NT2/D1 (cell line): ENCODE measurements around the gene HGFAC.
A peak's percentile ranks its signal among the peaks of the same experiment; 100 is the strongest.
"Not testable (repeated sequence)": the region's sequence is repeated elsewhere in the genome, so short reads cannot be mapped to it uniquely, and the experiment has no call there.

Experiments
- DNase-seq: peaks from one replicate; pipeline ENCODE4 v3.0.0-alpha.2; 2011; ENCODE audit warnings: low read depth, low spot score
- H3K27me3 ChIP-seq: 2 replicates; pipeline ENCODE4 v1.6.0; 2011; ENCODE audit warnings: mild to moderate bottlenecking; ENCODE audit not compliant: insufficient read length, insufficient read depth
- H3K36me3 ChIP-seq: 2 replicates; pipeline ENCODE4 v1.6.1; 2011; ENCODE audit warnings: mild to moderate bottlenecking, low read length, mixed read lengths; ENCODE audit not compliant: insufficient read depth, insufficient read length
- H3K4me1 ChIP-seq: 2 replicates; pipeline ENCODE4 v1.5.1; 2011; ENCODE audit not compliant: insufficient read depth, insufficient read length
- H3K4me3 ChIP-seq: 2 replicates; pipeline ENCODE4 v1.5.1; 2011; ENCODE audit warnings: low read depth; ENCODE audit not compliant: insufficient read length
- H3K9ac ChIP-seq: 2 replicates; pipeline ENCODE4 v1.6.0; 2011; ENCODE audit warnings: low read depth; ENCODE audit not compliant: insufficient read length
- H3K9me3 ChIP-seq: 2 replicates; pipeline ENCODE4 v1.5.1; 2011; ENCODE audit warnings: mild to moderate bottlenecking, low read length; ENCODE audit not compliant: insufficient read depth
- SUZ12 ChIP-seq: IDR thresholded peaks from 2 replicates; pipeline ENCODE4 v1.6.1; 2011; ENCODE audit not compliant: insufficient read length, insufficient read depth; ENCODE audit errors: extremely low read depth
- YY1 ChIP-seq: IDR thresholded peaks from 2 replicates; pipeline ENCODE4 v1.6.1; 2011; ENCODE audit not compliant: insufficient read length, insufficient read depth
- ZNF274 ChIP-seq: IDR thresholded peaks from 2 replicates; pipeline ENCODE4 v1.6.1; 2011; ENCODE audit warnings: mild to moderate bottlenecking, low read depth, low read length

HGFAC gene

GRCh38 chr4:3451956-3452355, 10.2 kb downstream of the HGFAC start:
- Histone ChIP-seq H3K27me3 (peaks cover 22% of the 10 kb centered on the region), H3K9me3 (peaks cover 25% of the 10 kb centered on the region), H3K9ac (no peak overlapping the region), H3K36me3 (no peaks in the 10 kb centered on the region), H3K4me1 (peaks cover 7% of the 10 kb centered on the region), H3K4me3 (no peak overlapping the region)
- TF ChIP-seq YY1: no peak
- no peak for TF ChIP-seq ZNF274
- TF ChIP-seq SUZ12: no peak
- DNase-seq: no peak

- peaks cover 7% of the 10 kb centered on the region for H3K4me1 ChIP-seq
- no peak overlapping the region for H3K4me3 ChIP-seq
- peak; percentile 27 for DNase-seq
- H3K36me3 ChIP-seq: no peaks in the 10 kb centered on the region
- H3K9ac ChIP-seq: no peak overlapping the region
- no peak for TF ChIP-seq SUZ12
- TF ChIP-seq ZNF274: no peak
- no peak for TF ChIP-seq YY1
- peaks cover 25% of the 10 kb centered on the region for H3K9me3 ChIP-seq
- peaks cover 25% of the 10 kb centered on the region for H3K27me3 ChIP-seq
Observed at GRCh38 chr4:3452376-3452775, 10.6 kb downstream of the HGFAC start.

DNA sequence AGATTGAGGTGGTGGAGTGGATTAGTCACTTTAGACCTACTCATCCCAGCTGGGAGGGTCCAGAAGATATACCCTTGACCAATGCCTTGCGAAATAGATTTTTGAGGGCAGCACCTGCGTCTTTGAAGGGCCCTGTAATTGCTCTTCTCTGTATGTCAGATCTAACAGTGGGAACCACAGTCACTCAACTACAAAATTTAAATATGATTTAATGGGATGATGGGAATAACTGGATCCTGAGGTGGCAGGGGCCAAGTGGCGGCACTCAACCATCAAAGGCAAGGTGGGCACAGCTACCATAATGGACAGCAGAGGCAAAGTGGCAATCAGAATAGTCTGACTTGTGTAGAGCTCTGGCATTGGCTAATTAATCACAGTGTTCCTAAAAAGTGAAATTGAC, 13.8 kb downstream of the HGFAC start:
- H3K4me3 ChIP-seq, H3K36me3 ChIP-seq, DNase-seq, H3K4me1 ChIP-seq, H3K9ac ChIP-seq: not testable (repeated sequence)
- H3K27me3 ChIP-seq: peaks cover 47% of the 10 kb centered on the region
- peaks cover 31% of the 10 kb centered on the region for H3K9me3 ChIP-seq

DNA sequence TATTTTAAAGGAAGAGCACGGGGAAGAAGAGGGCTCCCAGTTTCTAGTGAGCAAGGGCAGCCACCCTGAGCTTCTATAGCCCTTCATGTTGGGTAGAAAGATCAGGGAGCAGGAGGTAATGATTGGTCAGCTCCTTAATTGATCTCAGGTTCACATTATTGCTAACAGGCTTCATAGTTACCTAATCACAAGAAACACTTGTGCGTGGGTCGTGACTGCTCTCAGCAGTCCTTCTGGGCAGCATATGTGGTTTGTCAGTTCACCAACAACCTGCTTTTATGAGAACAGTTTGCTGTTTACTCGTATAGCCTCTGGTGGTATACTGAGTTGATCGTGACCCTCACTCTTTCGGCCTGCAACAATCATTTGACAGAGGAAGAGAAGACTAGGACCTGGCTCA, 16.6 kb downstream of the HGFAC start:
- Histone ChIP-seq H3K27me3 (peaks cover 73% of the 10 kb centered on the region), H3K4me1 (peaks cover 7% of the 10 kb centered on the region), H3K4me3 (no peak overlapping the region), H3K36me3 (no peaks in the 10 kb centered on the region), H3K9ac (no peak overlapping the region), H3K9me3 (peaks cover 36% of the 10 kb centered on the region)
- TF ChIP-seq SUZ12: no peak
- no peak for TF ChIP-seq ZNF274
- no peak for TF ChIP-seq YY1
- no peak for DNase-seq

DNA sequence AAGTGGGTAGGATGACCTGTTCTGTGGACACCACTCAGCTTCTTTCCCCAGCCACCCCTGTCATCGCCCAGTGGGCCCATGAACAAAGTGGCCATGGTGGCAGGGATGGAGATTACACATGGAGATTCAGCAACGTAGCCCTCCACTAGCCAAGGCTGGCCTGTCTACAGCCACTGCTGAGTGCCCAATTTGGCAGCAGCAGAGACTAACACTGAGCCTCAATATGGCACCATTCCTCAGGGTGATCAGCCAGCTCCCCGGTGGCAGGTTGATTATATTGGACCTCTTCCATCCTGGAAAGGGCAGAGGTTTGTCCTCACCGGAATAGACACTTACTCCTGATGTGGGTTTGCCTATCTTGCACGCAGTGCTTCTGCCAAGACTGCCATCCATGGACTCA, 17.4 kb downstream of the HGFAC start:
- H3K27me3 ChIP-seq: peaks cover 76% of the 10 kb centered on the region
- H3K9ac ChIP-seq, H3K4me1 ChIP-seq, H3K4me3 ChIP-seq, DNase-seq, H3K36me3 ChIP-seq: not testable (repeated sequence)
- peaks cover 30% of the 10 kb centered on the region for H3K9me3 ChIP-seq

DNA sequence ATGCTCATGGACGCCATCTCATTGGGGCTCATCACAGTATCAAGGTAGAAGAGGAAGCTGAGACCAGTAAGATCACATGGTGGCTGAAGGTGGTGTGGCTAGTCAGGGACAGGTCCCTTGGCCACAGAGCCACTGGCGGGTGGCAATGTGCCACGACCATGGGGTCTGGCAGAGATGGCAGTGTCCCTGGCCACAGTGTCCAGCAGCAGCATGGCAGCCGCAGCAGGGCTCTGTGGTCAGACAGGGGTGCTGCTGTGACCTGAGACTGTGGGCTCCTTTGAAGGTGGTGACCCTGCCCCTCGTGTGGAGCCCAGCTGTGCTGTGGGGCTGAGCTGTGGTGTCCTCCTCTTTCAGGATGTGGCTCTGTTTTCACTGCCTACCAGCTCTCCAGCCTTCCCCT, 19.2 kb downstream of the HGFAC start:
- Histone ChIP-seq H3K9me3 (peaks cover 13% of the 10 kb centered on the region; the same call in 1 of the 2 replicates), H3K4me3 (no peak overlapping the region), H3K4me1 (peaks cover 11% of the 10 kb centered on the region), H3K36me3 (no peaks in the 10 kb centered on the region), H3K9ac (no peak overlapping the region), H3K27me3 (peaks cover 87% of the 10 kb centered on the region)
- no peak for DNase-seq
- TF ChIP-seq ZNF274 (no peak), YY1 (no peak), SUZ12 (no peak)

DNA sequence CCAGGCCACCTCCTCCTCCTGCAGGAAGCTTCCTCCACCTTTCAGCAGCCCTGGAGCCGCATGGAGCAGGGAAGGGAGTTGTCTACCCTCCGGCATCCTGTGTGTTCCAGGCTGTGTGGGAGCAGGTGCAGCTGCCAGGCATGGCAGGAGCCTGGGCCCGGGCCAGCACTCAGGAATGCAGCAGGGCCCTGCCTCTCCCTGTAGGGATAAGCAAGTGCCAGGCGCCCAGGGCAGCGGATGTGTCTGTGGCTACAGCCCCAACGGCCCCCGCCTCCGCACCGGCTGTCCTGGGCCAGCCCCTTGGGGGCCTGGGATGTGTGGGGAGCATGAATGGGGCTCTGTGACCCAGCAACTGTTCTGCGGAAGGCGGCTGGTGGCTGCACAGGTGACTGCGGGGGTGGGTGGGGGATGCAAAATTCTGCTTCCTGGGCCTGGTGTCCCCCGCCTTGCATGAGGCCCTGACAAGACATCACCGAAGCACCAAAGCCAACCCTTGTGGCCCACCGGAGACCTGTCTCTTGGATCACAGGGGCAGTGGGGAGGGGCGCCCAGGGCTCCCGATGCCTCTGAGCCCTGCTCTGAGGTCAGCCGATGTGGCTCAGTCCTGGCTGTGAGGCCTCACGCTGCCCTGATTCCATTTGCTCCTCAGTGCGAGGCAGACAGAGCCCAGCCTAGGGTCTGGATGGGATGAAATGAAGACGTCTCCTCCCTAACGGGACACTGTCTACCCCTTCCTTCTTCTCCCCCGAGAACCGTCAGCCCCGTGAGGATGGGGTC, 19.9 kb downstream of the HGFAC start:
- Histone ChIP-seq H3K36me3 (no peaks in the 10 kb centered on the region), H3K27me3 (peaks cover 91% of the 10 kb centered on the region), H3K9me3 (peaks cover 12% of the 10 kb centered on the region; the same call in 1 of the 2 replicates), H3K4me3 (no peak overlapping the region), H3K9ac (no peak overlapping the region), H3K4me1 (peaks cover 15% of the 10 kb centered on the region)
- TF ChIP-seq YY1 (no peak), ZNF274 (no peak), SUZ12 (no peak)
- DNase-seq: no peak
